HL-60 (cell line): Measurements from ENCODE around the gene DCAF15.

Source experiments
- DNase-seq, 2 experiments: peaks; one replicate each; pipeline ENCODE4 v3.0.0-alpha.2; 2010 to 2020; ENCODE audit warnings: low read depth in 1 of 2, low spot score in 1 of 2
- H3K27ac ChIP-seq: fragments of 250-450 bp; sonication (Bioruptor Pico); replicated peaks from 2 replicates; pipeline ENCODE4 v1.5.1; 2020; ENCODE audit warnings: mild to moderate bottlenecking, moderate library complexity
- H3K27me3 ChIP-seq: fragments of 250-450 bp; sonication (Bioruptor Pico); 2 replicates; pipeline ENCODE4 v1.5.1; 2021; ENCODE audit warnings: mild to moderate bottlenecking, moderate library complexity; ENCODE audit not compliant: insufficient read depth, poor library complexity, severe bottlenecking
- H3K4me3 ChIP-seq: replicated peaks from 2 replicates; pipeline ENCODE4 v1.5.1; 2011; ENCODE audit warnings: mild to moderate bottlenecking, control low read depth, low read length; ENCODE audit not compliant: insufficient read depth
- CTCF ChIP-seq: IDR thresholded peaks from one replicate; pipeline ENCODE4 v1.5.1; 2011; ENCODE audit warnings: low read length, control low read depth, inconsistent platforms; ENCODE audit not compliant: insufficient read depth
- GABPA ChIP-seq: IDR thresholded peaks from 2 replicates; pipeline ENCODE4 v1.6.1; 2012; ENCODE audit warnings: low read depth
- POLR2AphosphoS5 ChIP-seq: IDR thresholded peaks from 2 replicates; pipeline ENCODE4 v1.6.1; 2012; ENCODE audit warnings: low read depth
- REST ChIP-seq: IDR thresholded peaks from 2 replicates; pipeline ENCODE4 v1.6.1; 2012; ENCODE audit warnings: low read depth; ENCODE audit not compliant: insufficient replicate concordance
- SPI1 ChIP-seq: IDR thresholded peaks from 2 replicates; pipeline ENCODE4 v1.6.1; 2012; ENCODE audit warnings: low read depth, mild to moderate bottlenecking, borderline replicate concordance

Gene DCAF15

GRCh38 chr19:13979686-13980085 lies 27.4 kb downstream of the DCAF15 start:
- H3K4me3 ChIP-seq: no peak overlapping the region
- no peaks in the 10 kb centered on the region for H3K27me3 ChIP-seq
- no peak overlapping the region for H3K27ac ChIP-seq
- no peak for DNase-seq
- TF ChIP-seq CTCF: no peak
- TF ChIP-seq GABPA: no peak
- TF ChIP-seq POLR2AphosphoS5: no peak
- no peak for TF ChIP-seq SPI1
- no peak for TF ChIP-seq REST

GRCh38 chr19:13980340-13980739 lies 28.0 kb downstream of the DCAF15 start:
- DNase-seq: no peak
- no peaks in the 10 kb centered on the region for H3K27me3 ChIP-seq

GRCh38 chr19:13981021-13981420 lies 28.7 kb downstream of the DCAF15 start:
- H3K4me3 ChIP-seq: no peak overlapping the region
- TF ChIP-seq POLR2AphosphoS5 (no peak), GABPA (no peak), REST (no peak)
- H3K27me3 ChIP-seq: no peaks in the 10 kb centered on the region
- no peak overlapping the region for H3K27ac ChIP-seq
- DNase-seq: no peak

More at GRCh38 chr19:13980340-13980739, 28.0 kb downstream of the DCAF15 start:
- H3K27ac ChIP-seq: no peak overlapping the region
- H3K4me3 ChIP-seq: no peak overlapping the region
- TF ChIP-seq POLR2AphosphoS5 (no peak), SPI1 (no peak), CTCF (no peak), GABPA (no peak), REST (no peak)

- no peak for DNase-seq
- Histone ChIP-seq H3K4me3 (no peak overlapping the region), H3K27ac (no peak overlapping the region), H3K27me3 (no peaks in the 10 kb centered on the region)
- TF ChIP-seq SPI1 (no peak), GABPA (no peak), REST (no peak), POLR2AphosphoS5 (no peak), CTCF (no peak)
These were observed 29.2 kb downstream of the DCAF15 start for GRCh38 chr19:13981467-13981866.
